Cardiac muscle cell (in vitro differentiated cells and primary cell): ENCODE data around the gene RYR2. TPM values are rescaled to one million over a fixed set of nuclear protein-coding genes. Genes with fewer than 3 reads are reported as not detected.

ENCODE experiments used
- DNase-seq, 2 donors: peaks; one replicate each; pipeline versions ENCODE4 v3.0.0 to v3.0.0-alpha.2; 2010 to 2017; ENCODE audit warnings: low read depth in 1 of 2, low spot score in 1 of 2
- H3K27ac ChIP-seq: fragments of 200-600 bp; sonication (generic); 2 replicates; pipeline ENCODE4 v1.5.1; 2016
- H3K27me3 ChIP-seq: fragments of 200-600 bp; sonication (generic); 2 replicates; pipeline ENCODE4 v1.6.0; 2016; ENCODE audit warnings: control low read depth
- H3K36me3 ChIP-seq: fragments of 200-600 bp; sonication (generic); 2 replicates; pipeline ENCODE4 v1.5.1; 2016; ENCODE audit warnings: control low read depth
- H3K4me1 ChIP-seq: fragments of 200-600 bp; sonication (generic); 2 replicates; pipeline ENCODE4 v1.8.1; 2017; ENCODE audit warnings: low read depth, mild to moderate bottlenecking, mixed run types
- H3K4me3 ChIP-seq: fragments of 200-600 bp; sonication (generic); 2 replicates; pipeline ENCODE4 v1.5.1; 2016; ENCODE audit warnings: mild to moderate bottlenecking
- H3K9me3 ChIP-seq: fragments of 200-600 bp; sonication (generic); 2 replicates; pipeline ENCODE4 v1.5.1; 2017; ENCODE audit warnings: low read depth, mild to moderate bottlenecking, control low read depth
- polyA plus RNA-seq: library from polyadenylated mRNA; unstranded; fragments of >200 nt; fragmentation: Nextera tagmentation; extraction: Ambion mirVana; gene quantifications from 2 replicates; pipeline ENCODE4 v1.2.1, GENCODE V29; 2016
- total RNA-seq: library from RNA; depleted of rRNA; stranded (reverse); fragments of >200 nt; gene quantifications from 2 replicates; pipeline ENCODE4 v1.2.3, GENCODE V29; 2016
- TF ChIP-seq, protein P1 (sequence below): IDR thresholded peaks from 2 replicates; pipeline ENCODE4 v1.5.1; 2012; ENCODE audit warnings: low read depth, mild to moderate bottlenecking, low read length

Gene RYR2
- total and polyA plus RNA-seq, 2 experiments from 2014 or later = 29.8 to 155 TPM

DNA sequence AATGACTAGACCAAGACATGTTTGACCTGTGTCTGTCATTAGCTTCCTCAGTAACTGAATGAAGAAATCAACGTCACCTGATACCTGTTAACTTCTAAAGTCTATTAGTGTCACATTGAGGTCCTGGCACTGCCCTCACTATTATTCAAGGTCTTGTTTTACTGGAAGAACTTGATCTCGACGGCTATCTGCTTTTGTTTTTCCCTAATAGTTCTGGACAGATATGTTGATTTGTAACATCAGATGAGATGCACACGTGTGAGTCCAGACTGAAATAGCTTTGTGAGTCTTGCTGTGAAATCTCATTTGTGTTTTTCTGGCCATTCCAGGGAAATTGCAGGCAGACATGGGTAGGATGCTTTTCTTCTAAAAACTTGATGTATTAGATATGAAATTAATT lies 159.2 kb downstream of the RYR2 start:
- H3K27me3 ChIP-seq = no peaks in the 10 kb centered on the region
- peaks cover 11% of the 10 kb centered on the region for H3K4me1 ChIP-seq
- TF ChIP-seq, protein P1, sequence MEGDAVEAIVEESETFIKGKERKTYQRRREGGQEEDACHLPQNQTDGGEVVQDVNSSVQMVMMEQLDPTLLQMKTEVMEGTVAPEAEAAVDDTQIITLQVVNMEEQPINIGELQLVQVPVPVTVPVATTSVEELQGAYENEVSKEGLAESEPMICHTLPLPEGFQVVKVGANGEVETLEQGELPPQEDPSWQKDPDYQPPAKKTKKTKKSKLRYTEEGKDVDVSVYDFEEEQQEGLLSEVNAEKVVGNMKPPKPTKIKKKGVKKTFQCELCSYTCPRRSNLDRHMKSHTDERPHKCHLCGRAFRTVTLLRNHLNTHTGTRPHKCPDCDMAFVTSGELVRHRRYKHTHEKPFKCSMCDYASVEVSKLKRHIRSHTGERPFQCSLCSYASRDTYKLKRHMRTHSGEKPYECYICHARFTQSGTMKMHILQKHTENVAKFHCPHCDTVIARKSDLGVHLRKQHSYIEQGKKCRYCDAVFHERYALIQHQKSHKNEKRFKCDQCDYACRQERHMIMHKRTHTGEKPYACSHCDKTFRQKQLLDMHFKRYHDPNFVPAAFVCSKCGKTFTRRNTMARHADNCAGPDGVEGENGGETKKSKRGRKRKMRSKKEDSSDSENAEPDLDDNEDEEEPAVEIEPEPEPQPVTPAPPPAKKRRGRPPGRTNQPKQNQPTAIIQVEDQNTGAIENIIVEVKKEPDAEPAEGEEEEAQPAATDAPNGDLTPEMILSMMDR = no peak
- peaks cover 11% of the 10 kb centered on the region for H3K36me3 ChIP-seq
- no peaks in the 10 kb centered on the region for H3K9me3 ChIP-seq
- H3K27ac ChIP-seq = no peak overlapping the region
- H3K4me3 ChIP-seq = no peak overlapping the region
- DNase-seq = no peak

DNA sequence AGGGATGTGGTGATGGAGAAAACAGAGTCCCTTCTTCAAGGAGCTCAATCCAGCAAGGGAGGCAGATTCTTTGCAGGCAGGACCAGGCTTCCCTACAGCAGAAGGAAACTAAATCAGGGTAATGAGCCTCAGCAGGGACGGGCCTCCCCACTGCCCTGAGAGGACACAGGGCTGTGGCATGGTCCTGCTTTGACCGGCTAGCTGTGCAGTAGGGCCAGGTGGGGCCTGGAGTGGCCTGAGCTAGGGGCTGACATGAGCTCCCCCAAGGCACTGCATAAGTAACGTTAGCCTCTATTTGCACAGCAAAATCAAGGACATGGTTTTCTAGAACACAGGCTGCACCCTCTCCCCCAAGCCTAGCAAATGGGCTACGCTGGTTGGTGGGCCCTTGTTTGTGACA lies 162.9 kb downstream of the RYR2 start:
- no peaks in the 10 kb centered on the region for H3K4me1 ChIP-seq
- H3K27me3 ChIP-seq = no peaks in the 10 kb centered on the region
- no peak overlapping the region for H3K4me3 ChIP-seq
- peaks cover 14% of the 10 kb centered on the region for H3K36me3 ChIP-seq
- DNase-seq = no peak
- no peaks in the 10 kb centered on the region for H3K9me3 ChIP-seq
- TF ChIP-seq, protein P1 = no peak
- peak overlapping the region; percentile 21 for H3K27ac ChIP-seq

DNA sequence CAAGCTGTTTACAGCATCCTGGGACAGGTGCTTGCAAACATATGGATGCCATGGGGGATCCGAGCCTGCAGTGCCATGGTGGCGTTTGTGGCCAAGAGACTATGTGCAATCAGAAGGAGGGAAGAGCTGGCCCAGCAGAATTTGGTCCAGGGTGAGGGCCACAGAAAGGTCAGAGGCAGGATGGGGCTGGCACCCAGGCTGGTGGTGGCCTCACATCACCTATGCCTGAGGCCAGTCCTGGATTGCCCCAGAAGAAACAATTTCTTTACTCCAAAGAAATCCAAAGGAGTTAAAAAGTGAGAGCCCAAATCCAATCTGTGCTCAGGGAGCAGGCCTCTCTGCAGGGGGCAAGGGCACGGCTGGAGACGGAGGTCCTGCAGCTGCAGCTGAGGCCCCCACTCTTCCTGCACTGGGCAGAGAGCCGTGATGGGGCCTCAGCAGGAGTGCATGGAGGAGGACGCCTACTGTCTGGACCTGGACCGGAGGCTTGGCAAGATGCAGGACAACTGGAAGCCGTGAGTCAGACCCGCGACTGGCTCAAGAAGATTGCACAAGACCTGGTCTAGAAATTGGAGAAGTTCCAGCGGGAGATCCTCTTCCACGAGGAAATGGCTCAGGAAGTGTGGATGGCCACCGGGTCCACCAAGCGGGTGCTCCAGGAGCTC lies 163.5 kb downstream of the RYR2 start:
- TF ChIP-seq, protein P1 = no peak

DNA sequence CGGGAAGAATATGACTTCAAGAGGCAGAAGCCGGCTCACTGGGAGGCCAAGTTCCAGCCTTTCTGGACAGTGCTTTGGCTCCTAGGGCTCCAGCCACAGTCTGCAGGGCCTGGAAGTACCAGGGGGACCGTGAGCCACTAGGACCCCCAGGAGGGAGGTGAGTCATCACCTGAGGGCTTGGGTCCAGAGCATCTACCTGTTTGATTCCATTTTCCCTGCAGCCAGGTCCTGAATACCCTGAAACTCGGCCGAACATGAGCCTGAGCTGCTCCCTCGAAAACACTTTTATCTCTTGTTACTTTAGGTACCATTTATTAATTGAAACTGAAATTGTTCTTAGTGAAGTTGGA lies 164.1 kb downstream of the RYR2 start:
- Histone ChIP-seq H3K4me3 (no peak overlapping the region), H3K27ac (no peak overlapping the region), H3K4me1 (no peaks in the 10 kb centered on the region), H3K36me3 (peaks cover 14% of the 10 kb centered on the region), H3K27me3 (no peaks in the 10 kb centered on the region), H3K9me3 (no peaks in the 10 kb centered on the region)
- no peak for DNase-seq
- TF ChIP-seq, protein P1 = no peak

More for the DNA sequence above, 163.5 kb downstream of the RYR2 start:
- no peak overlapping the region for H3K4me3 ChIP-seq
- H3K27me3 ChIP-seq = no peaks in the 10 kb centered on the region
- peaks cover 14% of the 10 kb centered on the region for H3K36me3 ChIP-seq
- peak overlapping the region; percentile 21 for H3K27ac ChIP-seq
- no peaks in the 10 kb centered on the region for H3K4me1 ChIP-seq
- peak in 1 of 2 donors; percentile 93 for DNase-seq
- no peaks in the 10 kb centered on the region for H3K9me3 ChIP-seq

DNA sequence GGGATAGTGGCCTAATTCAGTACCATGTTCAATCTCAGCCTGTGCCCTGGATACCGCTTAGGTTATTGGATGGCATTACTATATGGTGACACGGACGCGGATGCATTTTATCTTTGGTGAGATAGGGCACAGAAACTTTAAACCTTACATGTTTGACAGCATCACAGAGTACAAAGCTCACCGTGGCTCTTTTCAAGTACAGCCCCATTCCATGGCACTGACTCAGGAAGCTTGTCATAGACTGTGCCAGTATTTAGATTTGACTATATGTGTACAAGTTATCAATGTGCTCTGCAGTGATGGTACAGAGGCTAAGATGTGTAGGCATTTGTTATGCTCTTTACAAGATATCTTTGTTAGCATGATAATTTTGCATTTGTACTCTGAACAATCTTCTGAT lies 169.0 kb downstream of the RYR2 start:
- Histone ChIP-seq H3K4me1 (peaks cover 9% of the 10 kb centered on the region), H3K27ac (peak overlapping the region; percentile 15), H3K9me3 (no peaks in the 10 kb centered on the region), H3K4me3 (no peak overlapping the region), H3K27me3 (no peaks in the 10 kb centered on the region), H3K36me3 (peaks cover 2% of the 10 kb centered on the region)
- TF ChIP-seq, protein P1 = no peak
- no peak for DNase-seq
